ENCODE measurements around the gene ABCC10. TPM values are rescaled to one million over a fixed set of nuclear protein-coding genes. Genes with fewer than 3 reads are reported as not detected.
"Not testable (repeated sequence)": the region's sequence is repeated elsewhere in the genome, so short reads cannot be mapped to it uniquely, and the experiment has no call there.

The ABCC10 gene
- total RNA-seq, 1 donor from 2014 or later = 40.0 TPM

- H3K4me1 Mint-ChIP-seq = peaks cover 15% of the 10 kb centered on the region
- H3K27ac Mint-ChIP-seq = no peak overlapping the region
- no peaks in the 10 kb centered on the region for H3K9me3 Mint-ChIP-seq
- DNase-seq = no peak
- no peaks in the 10 kb centered on the region for H3K36me3 Mint-ChIP-seq (ENCODE audit: low read depth)
- H3K27me3 Mint-ChIP-seq = peaks cover 58% of the 10 kb centered on the region
- intact Hi-C loops (cut with micrococcal nuclease) = loop anchor here (10.0 kb wide), 1 partner anchor 71 kb away; no protein-coding TSS in a partner anchor
- H3K4me3 Mint-ChIP-seq = no peak overlapping the region
These were observed 31.6 kb upstream of the ABCC10 start for GRCh38 chr6:43395776-43396175.

GRCh38 chr6:43396408-43397149, 30.8 kb upstream of the ABCC10 start:
- H3K9me3 Mint-ChIP-seq = no peaks in the 10 kb centered on the region
- H3K4me1 Mint-ChIP-seq = peaks cover 7% of the 10 kb centered on the region
- intact Hi-C loops (cut with micrococcal nuclease) = loop anchor here (10.0 kb wide), 1 partner anchor 72 kb away; no protein-coding TSS in a partner anchor
- no peak for DNase-seq
- H3K27me3 Mint-ChIP-seq = peaks cover 53% of the 10 kb centered on the region
- H3K27ac Mint-ChIP-seq = no peak overlapping the region
- H3K36me3 Mint-ChIP-seq (ENCODE audit: low read depth) = no peaks in the 10 kb centered on the region
- no peak overlapping the region for H3K4me3 Mint-ChIP-seq

GRCh38 chr6:43399932-43400487, 27.3 kb upstream of the ABCC10 start:
- DNase-seq = no peak
- Mint-ChIP-seq H3K27ac (no peak overlapping the region), H3K9me3 (no peaks in the 10 kb centered on the region), H3K36me3 (ENCODE audit: low read depth) (no peaks in the 10 kb centered on the region), H3K27me3 (peaks cover 35% of the 10 kb centered on the region), H3K4me3 (no peak overlapping the region), H3K4me1 (no peaks in the 10 kb centered on the region)
- intact Hi-C loops (cut with micrococcal nuclease) = loop anchor here (2.0 to 10.0 kb wide), 2 partner anchors 75 to 137 kb away; no protein-coding TSS in a partner anchor

GRCh38 chr6:43401730-43402129, 25.6 kb upstream of the ABCC10 start:
- Mint-ChIP-seq H3K9me3 (peaks cover 9% of the 10 kb centered on the region), H3K27me3 (peaks cover 43% of the 10 kb centered on the region)
- intact Hi-C loops (cut with micrococcal nuclease) = no loop called here

GRCh38 chr6:43402820-43403219, 24.5 kb upstream of the ABCC10 start:
- Mint-ChIP-seq H3K4me1 (no peaks in the 10 kb centered on the region), H3K36me3 (ENCODE audit: low read depth) (no peaks in the 10 kb centered on the region), H3K27ac (no peak overlapping the region), H3K9me3 (peaks cover 9% of the 10 kb centered on the region), H3K4me3 (no peak overlapping the region), H3K27me3 (peaks cover 44% of the 10 kb centered on the region)
- DNase-seq = no peak
- intact Hi-C loops (cut with micrococcal nuclease) = no loop called here

More at GRCh38 chr6:43401730-43402129, 25.6 kb upstream of the ABCC10 start:
- Mint-ChIP-seq H3K27ac (no peak overlapping the region), H3K36me3 (ENCODE audit: low read depth) (no peaks in the 10 kb centered on the region), H3K4me1 (no peaks in the 10 kb centered on the region), H3K4me3 (no peak overlapping the region)
- DNase-seq = no peak

DNA sequence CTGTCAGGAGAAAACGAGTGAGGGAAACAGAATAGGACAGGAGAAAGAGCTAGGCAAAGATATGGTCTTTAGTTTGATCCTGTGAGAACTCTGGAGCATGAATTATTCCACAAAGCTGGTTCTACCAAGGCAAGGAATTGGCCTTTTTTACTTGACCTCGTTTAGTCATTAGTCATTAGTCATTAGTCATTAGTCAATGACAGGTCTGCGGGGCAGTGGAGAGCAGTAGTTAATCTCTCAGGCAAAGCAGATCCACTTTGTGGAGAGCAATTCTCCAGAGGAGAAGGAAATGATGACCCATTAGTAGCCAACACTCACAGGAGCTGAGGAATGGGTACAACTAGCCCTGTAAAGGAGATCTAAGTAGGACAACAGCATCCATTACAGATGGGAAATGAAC, 22.0 kb upstream of the ABCC10 start:
- H3K36me3 Mint-ChIP-seq (ENCODE audit: low read depth) = no peaks in the 10 kb centered on the region
- peaks cover 9% of the 10 kb centered on the region for H3K9me3 Mint-ChIP-seq
- H3K27me3 Mint-ChIP-seq = peaks cover 46% of the 10 kb centered on the region
- H3K4me1 Mint-ChIP-seq = no peaks in the 10 kb centered on the region
- no peak overlapping the region for H3K4me3 Mint-ChIP-seq
- H3K27ac Mint-ChIP-seq = no peak overlapping the region
- no peak for DNase-seq
- intact Hi-C loops (cut with micrococcal nuclease) = no loop called here

- intact Hi-C loops (cut with micrococcal nuclease) = no loop called here
- no peaks in the 10 kb centered on the region for H3K4me1 Mint-ChIP-seq
- H3K27ac Mint-ChIP-seq = no peak overlapping the region
- peaks cover 9% of the 10 kb centered on the region for H3K9me3 Mint-ChIP-seq
- peaks cover 47% of the 10 kb centered on the region for H3K27me3 Mint-ChIP-seq
- DNase-seq = no peak
- H3K4me3 Mint-ChIP-seq = no peak overlapping the region
- no peaks in the 10 kb centered on the region for H3K36me3 Mint-ChIP-seq (ENCODE audit: low read depth)
These were observed 20.0 kb upstream of the ABCC10 start for GRCh38 chr6:43407296-43407695.

GRCh38 chr6:43408259-43408658, 19.1 kb upstream of the ABCC10 start:
- intact Hi-C loops (cut with micrococcal nuclease) = no loop called here
- no peak overlapping the region for H3K4me3 Mint-ChIP-seq

DNA sequence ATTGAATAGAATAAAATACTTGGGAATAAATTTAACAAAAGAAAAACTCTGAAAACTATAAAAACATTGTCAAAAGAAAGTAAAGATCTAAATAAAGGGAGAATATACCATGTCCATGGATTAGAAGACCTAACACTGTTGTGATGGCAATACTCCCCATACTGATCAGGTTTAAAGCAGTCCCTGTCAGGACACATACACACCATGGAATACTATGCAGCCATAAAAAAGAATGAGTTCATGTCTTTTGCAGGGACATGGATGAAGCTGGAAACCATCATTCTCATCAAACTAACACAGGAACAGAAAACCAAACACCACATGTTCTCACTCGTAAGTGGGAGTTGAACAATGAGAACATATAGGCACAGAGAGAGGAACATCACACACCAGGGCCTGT, 16.6 kb upstream of the ABCC10 start:
- DNase-seq; H3K36me3 Mint-ChIP-seq (ENCODE audit: low read depth); H3K27ac Mint-ChIP-seq; H3K4me1 Mint-ChIP-seq; H3K4me3 Mint-ChIP-seq; H3K9me3 Mint-ChIP-seq; intact Hi-C loops (cut with micrococcal nuclease): not testable (repeated sequence)
- peaks cover 26% of the 10 kb centered on the region for H3K27me3 Mint-ChIP-seq

More at GRCh38 chr6:43408259-43408658, 19.1 kb upstream of the ABCC10 start:
- Mint-ChIP-seq H3K36me3 (ENCODE audit: low read depth) (no peaks in the 10 kb centered on the region), H3K27ac (no peak overlapping the region), H3K4me1 (no peaks in the 10 kb centered on the region), H3K9me3 (peaks cover 9% of the 10 kb centered on the region), H3K27me3 (peaks cover 43% of the 10 kb centered on the region)
- no peak for DNase-seq

DNA sequence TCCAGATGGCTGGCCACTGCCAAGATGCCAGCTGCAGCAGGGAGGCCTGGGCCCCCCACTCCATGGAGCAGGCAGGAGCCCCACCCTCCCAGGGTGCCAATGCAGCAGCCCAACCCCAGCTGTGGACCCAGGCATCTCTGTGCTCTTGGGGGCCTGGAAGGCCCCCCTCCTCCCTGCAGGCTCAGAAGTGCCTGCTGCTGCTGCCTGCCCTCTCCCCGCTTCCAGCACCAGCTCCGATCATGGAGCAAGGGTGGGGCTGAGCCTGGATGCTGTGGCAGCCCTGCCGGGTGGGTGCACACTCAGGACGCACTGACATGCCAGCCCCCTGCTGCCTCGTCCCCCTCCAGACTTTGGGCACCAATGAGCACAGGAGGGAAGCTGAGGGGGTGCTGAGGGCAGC, 14.8 kb upstream of the ABCC10 start:
- H3K27me3 Mint-ChIP-seq = peaks cover 27% of the 10 kb centered on the region
- no peak overlapping the region for H3K4me3 Mint-ChIP-seq
- intact Hi-C loops (cut with micrococcal nuclease) = no loop called here

GRCh38 chr6:43413002-43413401, 14.3 kb upstream of the ABCC10 start:
- Mint-ChIP-seq H3K4me1 (no peaks in the 10 kb centered on the region), H3K27ac (no peak overlapping the region), H3K27me3 (peaks cover 29% of the 10 kb centered on the region), H3K4me3 (no peak overlapping the region), H3K36me3 (ENCODE audit: low read depth) (no peaks in the 10 kb centered on the region), H3K9me3 (no peaks in the 10 kb centered on the region)
- no peak for DNase-seq
- intact Hi-C loops (cut with micrococcal nuclease) = no loop called here

More for the DNA sequence above, 14.8 kb upstream of the ABCC10 start:
- no peak overlapping the region for H3K27ac Mint-ChIP-seq
- H3K36me3 Mint-ChIP-seq (ENCODE audit: low read depth) = no peaks in the 10 kb centered on the region
- no peaks in the 10 kb centered on the region for H3K9me3 Mint-ChIP-seq
- no peaks in the 10 kb centered on the region for H3K4me1 Mint-ChIP-seq
- DNase-seq = no peak

- H3K27me3 Mint-ChIP-seq = peaks cover 32% of the 10 kb centered on the region
- H3K27ac Mint-ChIP-seq; H3K4me3 Mint-ChIP-seq; intact Hi-C loops (cut with micrococcal nuclease); H3K9me3 Mint-ChIP-seq; H3K36me3 Mint-ChIP-seq (ENCODE audit: low read depth); H3K4me1 Mint-ChIP-seq; DNase-seq: not testable (repeated sequence)
These were observed 12.1 kb upstream of the ABCC10 start for GRCh38 chr6:43415275-43415674.

DNA sequence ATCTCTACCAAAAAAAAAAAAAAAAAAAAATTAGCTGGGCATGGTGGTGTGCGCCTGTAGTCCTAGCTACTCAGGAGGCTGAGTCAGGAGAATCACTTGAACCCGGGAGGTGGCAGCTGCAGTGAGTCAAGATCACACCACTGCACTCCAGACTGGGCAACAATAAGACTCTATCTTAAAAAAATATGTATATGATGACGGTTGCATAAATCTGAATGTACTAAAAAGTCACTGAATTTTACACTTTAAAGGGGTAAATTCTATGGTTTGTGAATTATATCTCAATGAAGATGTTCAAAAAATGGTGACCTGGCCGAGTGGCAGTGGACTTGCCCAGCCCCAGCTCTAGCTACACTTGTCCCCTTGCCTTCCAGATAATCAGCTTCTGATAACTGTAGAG, 10.4 kb upstream of the ABCC10 start:
- DNase-seq = no peak
- Mint-ChIP-seq H3K27ac (no peak overlapping the region), H3K4me3 (no peak overlapping the region), H3K27me3 (peaks cover 27% of the 10 kb centered on the region), H3K9me3 (no peaks in the 10 kb centered on the region), H3K4me1 (no peaks in the 10 kb centered on the region), H3K36me3 (ENCODE audit: low read depth) (no peaks in the 10 kb centered on the region)
- intact Hi-C loops (cut with micrococcal nuclease) = no loop called here

DNA sequence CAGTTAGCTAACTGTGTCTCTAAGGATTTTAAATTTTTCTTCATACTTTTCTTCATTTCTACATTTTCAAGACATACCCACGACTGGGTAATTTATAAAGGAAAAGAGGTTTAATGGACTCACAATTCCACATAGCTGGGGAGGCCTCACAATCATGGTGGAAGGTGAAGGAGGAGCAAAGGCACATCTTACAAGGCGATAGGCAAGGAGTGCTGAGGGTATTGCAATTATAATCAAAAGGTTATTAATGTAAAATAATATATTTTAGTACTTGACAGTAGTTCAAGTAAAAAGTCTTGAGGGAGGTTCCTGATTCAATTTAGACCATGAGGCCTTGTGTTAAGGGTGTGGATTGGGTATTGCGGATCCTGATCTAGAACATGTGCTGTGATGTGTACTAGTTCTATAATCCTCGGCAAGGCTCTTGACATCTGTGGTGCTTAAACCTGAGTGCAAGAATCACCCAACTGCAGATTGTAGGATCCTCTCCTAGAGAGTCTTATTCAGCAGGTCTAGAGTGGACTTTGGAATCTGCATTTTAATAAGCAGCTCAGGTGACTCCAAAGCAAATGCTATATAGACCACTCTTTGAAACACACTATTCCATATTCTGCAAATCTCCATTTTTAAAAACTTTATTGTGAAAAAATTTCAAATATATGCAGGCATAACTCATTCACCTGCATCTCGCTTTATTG, 7.2 kb upstream of the ABCC10 start:
- intact Hi-C loops (cut with micrococcal nuclease) = no loop called here
- no peaks in the 10 kb centered on the region for H3K4me1 Mint-ChIP-seq
- peaks cover 27% of the 10 kb centered on the region for H3K27me3 Mint-ChIP-seq
- no peak overlapping the region for H3K4me3 Mint-ChIP-seq
- H3K36me3 Mint-ChIP-seq (ENCODE audit: low read depth) = no peaks in the 10 kb centered on the region
- DNase-seq = no peak
- H3K9me3 Mint-ChIP-seq = no peaks in the 10 kb centered on the region
- H3K27ac Mint-ChIP-seq = no peak overlapping the region
